Gastroesophageal sphincter (tissue), 3 donors: Measurements from ENCODE around the gene KCNAB1.

Experiments
- POLR2A ChIP-seq, 2 donors: fragments of 450-650 bp; IDR thresholded peaks; one replicate each; pipeline ENCODE4 v1.6.1; 2017; ENCODE audit warnings: antibody characterized with exemption in 2 of 2, mild to moderate bottlenecking in 2 of 2, moderate library complexity in 1 of 2
- POLR2AphosphoS5 ChIP-seq: sonication (generic); formaldehyde crosslinking; IDR thresholded peaks from one replicate; pipeline ENCODE4 v1.6.1; 2017; ENCODE audit warnings: antibody characterized with exemption
- TF ChIP-seq, protein P1 (sequence below), 4 experiments: fragments of 200-600 bp in 2 of 4; fragments of 450-650 bp in 2 of 4; sonication (generic) in 1 of 4; IDR thresholded peaks; one replicate each; pipeline ENCODE4 v1.5.1; 2017 to 2019; ENCODE audit warnings: antibody characterized with exemption in 4 of 4, mild to moderate bottlenecking in 2 of 4, moderate library complexity in 2 of 4

- TF ChIP-seq POLR2A (IDR thresholded peaks at IDR 0.05) (no peak), POLR2AphosphoS5 (no peak)
- TF ChIP-seq, protein P1, sequence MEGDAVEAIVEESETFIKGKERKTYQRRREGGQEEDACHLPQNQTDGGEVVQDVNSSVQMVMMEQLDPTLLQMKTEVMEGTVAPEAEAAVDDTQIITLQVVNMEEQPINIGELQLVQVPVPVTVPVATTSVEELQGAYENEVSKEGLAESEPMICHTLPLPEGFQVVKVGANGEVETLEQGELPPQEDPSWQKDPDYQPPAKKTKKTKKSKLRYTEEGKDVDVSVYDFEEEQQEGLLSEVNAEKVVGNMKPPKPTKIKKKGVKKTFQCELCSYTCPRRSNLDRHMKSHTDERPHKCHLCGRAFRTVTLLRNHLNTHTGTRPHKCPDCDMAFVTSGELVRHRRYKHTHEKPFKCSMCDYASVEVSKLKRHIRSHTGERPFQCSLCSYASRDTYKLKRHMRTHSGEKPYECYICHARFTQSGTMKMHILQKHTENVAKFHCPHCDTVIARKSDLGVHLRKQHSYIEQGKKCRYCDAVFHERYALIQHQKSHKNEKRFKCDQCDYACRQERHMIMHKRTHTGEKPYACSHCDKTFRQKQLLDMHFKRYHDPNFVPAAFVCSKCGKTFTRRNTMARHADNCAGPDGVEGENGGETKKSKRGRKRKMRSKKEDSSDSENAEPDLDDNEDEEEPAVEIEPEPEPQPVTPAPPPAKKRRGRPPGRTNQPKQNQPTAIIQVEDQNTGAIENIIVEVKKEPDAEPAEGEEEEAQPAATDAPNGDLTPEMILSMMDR (IDR thresholded peaks at IDR 0.05), result no peak
These were observed 165.2 kb downstream of the KCNAB1 start for GRCh38 chr3:156285626-156286025.
